ENCODE results near the gene GALNT7. TPM values are rescaled to one million over a fixed set of nuclear protein-coding genes. Genes with fewer than 3 reads are reported as not detected.
A peak's percentile ranks its signal among the peaks of the same experiment; 100 is the strongest.

Gene GALNT7
- total RNA-seq, 1 experiment from 2014 or later, result 156 TPM

GRCh38 chr4:173233857-173234256 is 65.2 kb downstream of the GALNT7 start:
- no TSS peak for BruUV-seq (replicated peaks)
- ATAC-seq (no peak), DNase-seq (ENCODE audit: low read depth, low spot score) (no peak)
- POLR2A ChIA-PET, result interaction anchor here (0.6 kb wide), 1 partner anchor 177 kb away, joined by 7 read pairs; no protein-coding TSS in a partner anchor
- intact Hi-C loops (cut with micrococcal nuclease; ENCODE audit: unreplicated experiment), result no loop called here
- CTCF ChIA-PET, result no interaction called here
- no peaks in the 10 kb centered on the region; the same call in 1 of the 2 replicates for H3K36me3 ChIP-seq (ENCODE audit: control insufficient read depth, insufficient read depth, low read length)
- H3K4me3 ChIP-seq (ENCODE audit: low read depth in 2 of 2, low read length in 2 of 2), result no peak overlapping the region
- no peaks in the 10 kb centered on the region for H3K9me3 ChIP-seq (ENCODE audit: control insufficient read depth, insufficient read depth, low read depth, low read length)
- no peaks in the 10 kb centered on the region for H3K27me3 ChIP-seq (ENCODE audit: control insufficient read depth, insufficient read depth, low read length)
- H3K27ac ChIP-seq (ENCODE audit: low read length), result peak overlapping the region; percentile 92
- H3K4me1 ChIP-seq (ENCODE audit: control insufficient read depth, insufficient read depth, low read length), result peaks cover 56% of the 10 kb centered on the region
- in situ Hi-C loops (cut with HindIII; ENCODE audit: low pct_unique_long_range_greater_than_20kb, low sequenced_read_pairs), result no loop called here
- TF ChIP-seq REST (IDR thresholded peaks at IDR 0.05; ENCODE audit: insufficient read depth in 1 of 2, low read depth in 2 of 2, low read length in 1 of 2) (no peak), SIN3A (IDR thresholded peaks at IDR 0.05; ENCODE audit: borderline replicate concordance, insufficient read depth, low read depth, low read length) (no peak), CTCF (IDR thresholded peaks at IDR 0.05) (no peak), TCF7L2 (IDR thresholded peaks at IDR 0.05; ENCODE audit: low read depth, low read length) (no peak), POLR2AphosphoS5 (IDR thresholded peaks at IDR 0.05; ENCODE audit: low read depth, low read length) (no peak)

- in situ Hi-C loops (cut with HindIII; ENCODE audit: low pct_unique_long_range_greater_than_20kb, low sequenced_read_pairs) (no loop called here), intact Hi-C loops (cut with micrococcal nuclease; ENCODE audit: unreplicated experiment) (no loop called here)
- DNase-seq (ENCODE audit: low read depth, low spot score), result no peak
- POLR2A ChIA-PET, result no interaction called here
- no peak for ATAC-seq
- H3K36me3 ChIP-seq (ENCODE audit: control insufficient read depth, insufficient read depth, low read length), result no peaks in the 10 kb centered on the region; the same call in 1 of the 2 replicates
- H3K9me3 ChIP-seq (ENCODE audit: control insufficient read depth, insufficient read depth, low read depth, low read length), result no peaks in the 10 kb centered on the region
- no peaks in the 10 kb centered on the region for H3K27me3 ChIP-seq (ENCODE audit: control insufficient read depth, insufficient read depth, low read length)
- H3K27ac ChIP-seq (ENCODE audit: low read length), result peak overlapping the region; percentile 92
- H3K4me1 ChIP-seq (ENCODE audit: control insufficient read depth, insufficient read depth, low read length), result peaks cover 57% of the 10 kb centered on the region
- no TSS peak for BruUV-seq (replicated peaks)
- CTCF ChIA-PET, result no interaction called here
- H3K4me3 ChIP-seq (ENCODE audit: low read depth in 2 of 2, low read length in 2 of 2), result no peak overlapping the region
- TF ChIP-seq CTCF (IDR thresholded peaks at IDR 0.05), result no peak
- no peak for TF ChIP-seq TCF7L2 (IDR thresholded peaks at IDR 0.05; ENCODE audit: low read depth, low read length)
- TF ChIP-seq SIN3A (IDR thresholded peaks at IDR 0.05; ENCODE audit: borderline replicate concordance, insufficient read depth, low read depth, low read length), result no peak
- TF ChIP-seq POLR2AphosphoS5 (IDR thresholded peaks at IDR 0.05; ENCODE audit: low read depth, low read length), result no peak
- TF ChIP-seq REST (IDR thresholded peaks at IDR 0.05; ENCODE audit: insufficient read depth in 1 of 2, low read depth in 2 of 2, low read length in 1 of 2), result no peak
Observed at GRCh38 chr4:173235050-173235449, 66.4 kb downstream of the GALNT7 start.
